NCI-H69 (cell line): ENCODE measurements around the gene NKX6-1.

Experiments
- DNase-seq: peaks from one replicate; lab custom pipeline; 2025; lab: John Stamatoyannopoulos, UW

NKX6-1 gene

DNA sequence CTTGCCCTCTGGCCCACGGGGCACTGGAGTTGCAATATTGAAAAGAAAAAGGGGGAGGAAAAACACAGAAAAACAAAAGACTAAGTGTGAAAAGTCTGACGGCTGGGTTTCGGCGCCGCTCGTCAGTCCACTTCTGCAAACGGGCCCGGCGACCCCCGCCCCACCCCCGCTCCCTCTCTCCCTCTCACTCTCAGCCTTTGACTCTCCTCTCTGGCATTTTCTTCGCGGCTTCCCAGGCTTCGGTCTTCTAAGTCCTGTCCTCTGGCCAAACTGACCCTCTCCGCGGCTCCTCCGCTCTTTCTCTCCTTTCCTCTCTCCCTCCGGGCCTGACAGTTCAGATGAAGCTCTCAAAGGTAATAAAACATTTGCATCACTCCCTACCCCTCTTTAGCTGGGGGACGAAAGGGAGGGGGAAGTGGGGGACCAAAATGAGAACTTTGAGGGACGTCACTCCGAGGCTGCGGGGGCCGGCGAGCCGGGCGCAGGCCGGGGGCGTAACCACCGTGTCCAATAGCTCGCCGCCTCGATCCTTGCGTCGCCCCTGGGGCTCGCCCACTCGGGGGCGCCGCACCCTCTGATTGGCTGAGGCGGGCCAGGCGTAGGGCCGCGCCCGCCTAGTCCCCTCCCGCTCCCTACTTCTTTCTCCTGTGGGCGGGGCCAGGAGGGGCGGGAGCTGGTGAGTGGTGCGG lies at the start of gene NKX6-1:
Gene NKX6-1 (minus strand): TSS at position 358 of the 689 bp plus-strand sequence. CDS start 1,064 bp downstream, outside the sequence.
- peak; percentile 72 for DNase-seq

DNA sequence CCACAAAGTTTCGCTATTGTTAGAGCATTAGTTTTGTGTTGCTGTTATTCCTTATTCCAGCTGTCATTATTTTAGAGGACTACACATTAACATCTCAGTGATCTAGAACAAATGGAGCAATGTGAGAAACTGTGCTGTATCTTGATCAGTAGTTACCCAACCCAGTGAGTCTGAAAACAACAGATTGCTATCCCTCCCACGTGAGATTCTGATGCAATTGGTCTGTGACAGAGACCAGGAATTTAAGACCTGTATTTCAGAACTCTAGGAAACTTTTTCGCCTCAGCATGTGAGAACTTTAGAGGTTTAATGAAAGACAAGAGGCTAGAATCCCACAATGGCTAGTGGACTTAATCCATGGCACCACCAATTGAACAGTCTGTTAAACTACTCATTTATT lies 48.1 kb upstream of the NKX6-1 start:
- no peak for DNase-seq

DNA sequence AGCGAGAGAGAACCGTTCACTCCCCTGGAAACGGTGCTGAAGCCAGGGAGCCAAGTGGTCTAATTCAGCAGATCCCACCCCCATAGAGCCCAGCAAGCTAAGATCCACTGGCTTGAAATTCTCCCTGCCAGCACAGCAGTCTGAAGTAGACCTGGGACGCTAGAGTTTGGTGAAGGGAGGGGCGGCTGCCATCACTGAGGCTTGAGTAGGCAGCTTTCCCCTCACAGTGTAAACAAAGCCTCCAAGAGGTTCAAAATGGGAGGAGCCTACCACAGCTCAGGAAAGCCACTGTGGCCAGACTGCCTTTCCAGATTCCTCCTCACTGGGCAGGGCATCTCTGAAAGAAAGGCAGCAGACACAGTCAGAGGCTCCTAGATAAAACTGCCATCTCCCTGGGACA lies 46.0 kb upstream of the NKX6-1 start:
- DNase-seq = no peak

DNA sequence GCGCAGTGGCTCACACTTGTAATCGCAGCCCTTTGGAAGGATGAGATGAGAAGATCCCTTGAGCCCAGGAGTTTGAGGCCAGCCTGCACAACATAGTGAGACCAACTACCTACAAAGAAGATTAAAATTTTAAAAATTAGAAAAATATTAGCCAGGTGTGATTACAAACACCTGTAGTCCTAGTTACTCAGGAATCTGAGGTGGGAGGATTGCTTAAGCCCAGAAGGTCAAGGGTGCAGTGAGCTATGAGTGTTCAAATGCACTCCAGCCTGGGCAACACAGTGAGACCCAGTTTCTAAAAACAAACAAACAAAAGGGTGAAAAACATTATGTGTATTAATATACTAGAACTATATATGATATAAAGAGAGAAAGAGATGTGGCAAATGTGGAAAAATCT lies 36.8 kb upstream of the NKX6-1 start:
- no peak for DNase-seq

DNA sequence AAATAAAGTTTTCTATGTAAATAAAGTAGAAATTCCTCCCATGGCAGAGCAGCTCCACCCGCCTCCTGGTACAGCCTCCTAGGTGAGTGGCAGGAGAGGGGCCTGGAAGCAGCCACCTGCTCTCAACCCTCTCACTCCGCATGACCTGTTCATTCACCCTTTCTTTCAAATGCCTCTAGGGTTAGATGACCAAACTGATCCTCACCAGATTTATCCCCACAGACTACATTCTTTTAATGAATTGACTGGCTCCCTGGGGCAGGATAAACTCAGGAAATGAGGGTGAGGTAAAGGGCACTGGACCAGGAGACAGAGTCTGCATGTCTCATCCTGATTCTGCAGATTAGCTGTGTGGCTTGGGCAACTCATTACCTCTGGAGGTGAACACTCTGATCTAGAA lies 32.6 kb upstream of the NKX6-1 start:
- DNase-seq = no peak

DNA sequence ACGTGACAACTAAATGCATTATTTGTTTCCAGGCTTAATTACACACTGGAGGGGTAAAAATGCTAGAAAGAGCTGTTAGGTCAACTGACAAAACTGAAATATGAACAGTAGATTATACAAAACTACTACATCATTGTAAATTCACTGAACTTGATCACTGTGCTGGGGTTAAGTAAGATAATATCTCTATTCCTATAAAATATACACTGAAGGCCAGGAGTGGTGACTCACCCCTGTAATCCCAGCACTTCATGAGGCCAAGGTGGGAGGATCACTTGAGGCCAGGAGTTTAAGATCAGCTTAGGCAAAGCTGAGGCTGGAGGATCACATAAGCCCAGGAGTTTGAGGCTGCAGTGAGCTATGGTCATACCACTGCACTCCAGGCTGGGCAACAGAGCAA lies 31.8 kb upstream of the NKX6-1 start:
- no peak for DNase-seq

DNA sequence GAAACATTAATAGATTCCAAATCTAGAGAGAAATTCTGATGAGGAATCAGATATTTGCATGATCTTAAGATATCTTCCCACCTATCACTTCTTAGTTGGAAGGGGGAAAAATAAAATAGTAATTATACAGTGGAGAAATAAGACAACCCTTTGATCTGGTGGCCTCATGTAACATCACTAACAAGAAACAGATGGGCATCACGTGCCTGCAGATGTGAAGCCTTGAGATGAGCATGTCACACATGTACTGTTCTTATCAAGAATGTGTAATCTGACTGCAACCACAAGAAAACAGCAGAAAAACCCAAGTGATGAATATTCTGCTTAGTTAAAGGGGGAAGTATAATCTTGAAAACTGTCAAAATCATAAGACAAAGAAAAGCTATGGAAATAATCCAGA lies 31.4 kb upstream of the NKX6-1 start:
- no peak for DNase-seq

DNA sequence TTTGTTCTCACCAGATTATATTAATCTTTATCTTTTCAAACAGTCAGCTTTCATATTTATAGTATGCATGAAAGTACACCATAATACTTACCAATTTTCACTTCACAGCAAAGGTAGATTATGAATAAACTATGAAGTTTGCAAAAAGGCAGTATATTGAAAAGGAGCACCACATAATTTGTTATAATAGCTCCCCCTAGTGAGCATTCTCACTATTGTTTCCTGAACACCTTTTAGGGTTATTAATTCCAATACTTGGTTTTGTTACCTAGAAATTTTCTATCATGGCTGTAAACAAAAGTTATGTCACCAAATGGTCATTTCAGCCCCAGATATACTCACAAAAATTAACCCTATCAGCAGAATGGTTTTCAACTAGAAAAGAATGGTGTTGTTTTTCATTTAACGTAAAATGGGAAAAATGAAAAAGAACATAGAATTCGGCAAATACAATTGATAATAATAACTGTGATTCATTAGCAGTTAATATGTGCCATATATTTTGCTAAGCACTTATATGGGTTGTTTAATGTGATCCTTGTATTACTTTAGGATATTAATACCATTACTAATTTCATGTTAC lies 30.2 kb upstream of the NKX6-1 start:
- DNase-seq = peak; percentile 28

DNA sequence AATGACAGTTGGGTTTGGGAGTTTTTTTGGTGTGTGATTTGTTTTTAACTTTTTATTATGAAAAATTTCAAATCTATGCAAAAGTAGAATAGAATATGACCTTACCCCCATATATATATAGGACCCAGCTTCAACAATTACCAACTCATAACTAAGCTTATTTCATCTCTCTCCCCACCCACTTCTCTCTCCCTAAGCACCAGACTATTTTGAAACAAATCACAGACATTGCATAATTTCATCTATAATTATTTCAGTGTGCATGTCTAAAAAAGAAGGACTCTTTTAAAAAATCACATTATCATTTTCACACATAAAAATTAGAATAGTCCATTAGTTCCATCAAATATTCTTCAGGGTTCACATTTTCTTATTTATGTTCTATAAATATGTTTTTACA lies 28.3 kb upstream of the NKX6-1 start:
- no peak for DNase-seq

DNA sequence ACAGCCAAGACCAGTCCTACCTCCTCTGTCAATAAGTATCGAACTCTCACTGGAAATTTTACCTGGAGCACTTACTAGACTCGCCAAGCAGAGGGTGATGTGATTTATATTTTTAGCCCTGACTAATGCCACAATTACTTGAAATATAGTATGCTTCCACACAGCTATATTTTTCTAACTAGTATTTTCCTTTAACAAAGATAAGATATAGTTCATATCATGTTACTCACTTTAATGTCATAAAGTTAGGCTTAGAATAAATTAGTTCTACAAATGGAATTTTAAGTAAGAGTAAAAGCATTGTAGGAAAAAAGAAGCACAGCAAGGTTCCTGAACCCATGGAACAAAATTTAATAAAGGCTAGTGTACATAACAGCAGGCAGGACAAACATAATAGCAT lies 16.0 kb upstream of the NKX6-1 start:
- no peak for DNase-seq

DNA sequence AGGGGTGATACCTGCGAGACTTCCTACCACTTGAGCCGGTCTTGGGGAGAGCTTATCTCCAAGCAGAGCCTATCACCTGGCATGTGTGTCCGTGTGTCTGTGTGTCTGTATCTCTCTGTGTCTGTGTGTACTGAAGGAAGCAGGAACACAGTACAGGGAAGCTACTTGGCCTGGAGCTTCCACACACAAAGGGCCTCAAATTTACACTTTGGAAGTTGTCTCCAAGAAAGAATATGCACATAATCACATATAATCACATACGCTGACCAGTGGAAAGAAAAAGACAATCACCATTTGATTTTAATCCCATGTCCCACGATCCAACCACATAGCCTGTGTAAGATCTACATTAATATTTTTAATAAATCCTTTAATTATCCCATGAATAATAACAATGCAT lies 13.2 kb upstream of the NKX6-1 start:
- DNase-seq = no peak

DNA sequence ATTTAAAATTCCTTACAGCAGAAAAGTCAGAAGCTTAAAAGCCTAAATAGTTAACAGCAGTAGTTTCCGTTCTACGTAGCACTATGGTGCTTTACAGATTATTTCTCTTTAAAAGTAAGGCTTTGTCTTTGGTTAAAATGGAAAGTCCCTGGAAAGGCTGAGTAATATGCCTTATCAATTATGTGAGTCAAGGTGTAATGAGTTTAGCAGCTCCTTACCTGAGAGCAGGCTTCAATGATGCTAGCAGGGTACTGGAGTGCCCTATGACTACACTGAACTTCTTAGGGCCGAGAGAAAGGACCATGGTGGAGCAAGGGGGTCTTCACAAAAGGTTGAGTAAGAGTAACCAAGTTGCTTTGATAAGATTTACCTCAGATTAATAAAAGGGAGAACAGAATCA lies 12.6 kb upstream of the NKX6-1 start:
- DNase-seq = no peak

DNA sequence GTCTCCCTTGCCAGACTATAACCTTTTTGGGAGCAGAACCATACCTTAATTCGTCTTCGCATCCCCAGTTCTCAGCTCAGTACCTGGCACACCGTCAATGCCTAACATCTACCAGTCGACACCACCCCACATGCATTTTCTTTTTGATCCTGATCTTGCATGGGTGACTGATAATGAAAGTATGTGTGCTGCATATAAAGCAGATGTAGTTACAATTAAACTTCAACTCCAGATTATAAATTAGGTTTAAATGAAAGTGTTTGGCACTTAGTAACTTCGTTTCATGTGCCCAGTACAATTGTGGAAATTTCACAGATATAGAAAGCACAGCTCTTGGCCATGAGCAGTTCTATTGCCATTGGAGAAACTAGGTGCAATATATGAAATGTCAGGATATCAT lies 8.8 kb upstream of the NKX6-1 start:
- no peak for DNase-seq

DNA sequence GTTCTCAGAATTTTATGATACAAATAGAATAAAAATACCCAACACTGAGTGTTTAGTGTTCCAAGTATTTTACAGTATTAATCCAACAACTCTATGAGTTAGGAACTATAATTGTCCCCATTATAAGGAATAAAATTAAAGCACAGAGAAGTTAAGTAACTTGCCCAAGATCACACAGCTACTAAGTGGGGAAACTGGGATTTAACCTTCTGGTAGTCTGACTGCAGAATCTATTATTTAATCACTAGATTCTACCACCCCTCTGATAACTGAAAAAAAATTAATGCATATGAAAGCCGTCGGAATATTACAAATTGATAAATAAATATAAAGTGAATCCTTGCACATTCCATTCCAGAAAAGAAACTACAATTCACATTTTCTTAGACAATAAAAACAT lies 5.7 kb upstream of the NKX6-1 start:
- no peak for DNase-seq

DNA sequence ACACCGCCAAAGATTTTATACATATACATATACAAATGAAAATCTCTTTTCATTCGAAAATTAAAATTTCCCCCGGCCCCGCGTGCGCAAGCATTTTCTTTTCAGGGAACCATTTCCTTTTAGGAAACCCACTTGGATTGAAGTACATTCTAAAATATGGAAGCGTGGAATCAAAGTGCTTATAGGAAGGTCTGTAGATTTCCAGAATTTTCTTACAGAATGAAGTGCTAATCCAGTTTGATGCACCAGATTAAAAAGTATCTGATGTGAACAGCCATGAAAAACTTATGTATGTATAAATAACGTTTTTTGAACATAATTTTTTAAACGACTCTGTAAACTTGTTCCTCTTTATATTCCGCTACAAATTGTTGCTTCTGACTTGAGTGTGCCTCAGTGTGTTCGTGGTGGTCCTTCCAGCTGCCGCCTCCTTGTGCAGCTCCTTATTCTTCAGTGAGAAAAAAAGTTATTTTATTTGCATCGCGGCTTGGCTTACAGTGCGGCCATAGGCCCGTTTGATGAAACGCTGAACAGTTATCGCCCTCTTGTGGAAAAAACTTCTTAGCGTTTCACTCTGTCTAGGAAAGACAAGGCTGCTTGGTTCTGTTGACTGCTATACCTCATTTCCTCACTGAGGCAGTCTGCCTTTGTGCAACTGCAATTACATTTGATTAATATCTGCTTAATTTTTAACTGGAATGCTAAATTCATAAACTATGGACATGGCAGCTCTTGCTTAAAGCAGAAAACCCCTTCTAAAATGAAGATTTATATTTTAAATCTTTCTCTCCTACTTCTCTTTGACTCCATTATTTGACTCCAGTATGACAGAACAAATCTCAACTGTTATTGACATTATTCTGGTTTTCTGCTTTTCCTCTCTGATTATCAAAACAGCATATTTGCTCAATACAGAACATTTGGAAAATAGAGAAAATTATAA lies 4.7 kb upstream of the NKX6-1 start:
- peak; percentile 61 for DNase-seq

DNA sequence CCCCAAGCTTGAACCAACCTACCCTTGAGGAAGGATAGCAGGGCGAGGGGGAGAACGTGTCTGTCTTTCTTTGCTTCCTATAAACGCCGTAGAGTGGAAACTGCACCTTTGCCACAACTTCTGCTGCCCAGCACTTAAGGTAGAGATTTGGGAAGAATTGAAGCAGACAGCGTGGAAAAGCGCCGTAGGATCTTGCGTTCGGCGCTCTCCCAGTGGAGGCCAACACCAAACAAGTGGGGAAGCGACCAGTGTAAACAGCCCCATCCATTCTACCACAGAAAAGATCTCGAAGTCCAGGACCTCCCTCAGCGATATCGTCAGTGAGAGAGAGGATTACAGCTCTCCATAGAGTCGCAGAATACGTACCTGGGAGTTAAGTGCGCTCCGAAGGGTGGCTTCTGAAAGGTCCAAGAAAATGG lies 3.9 kb upstream of the NKX6-1 start:
- no peak for DNase-seq

DNA sequence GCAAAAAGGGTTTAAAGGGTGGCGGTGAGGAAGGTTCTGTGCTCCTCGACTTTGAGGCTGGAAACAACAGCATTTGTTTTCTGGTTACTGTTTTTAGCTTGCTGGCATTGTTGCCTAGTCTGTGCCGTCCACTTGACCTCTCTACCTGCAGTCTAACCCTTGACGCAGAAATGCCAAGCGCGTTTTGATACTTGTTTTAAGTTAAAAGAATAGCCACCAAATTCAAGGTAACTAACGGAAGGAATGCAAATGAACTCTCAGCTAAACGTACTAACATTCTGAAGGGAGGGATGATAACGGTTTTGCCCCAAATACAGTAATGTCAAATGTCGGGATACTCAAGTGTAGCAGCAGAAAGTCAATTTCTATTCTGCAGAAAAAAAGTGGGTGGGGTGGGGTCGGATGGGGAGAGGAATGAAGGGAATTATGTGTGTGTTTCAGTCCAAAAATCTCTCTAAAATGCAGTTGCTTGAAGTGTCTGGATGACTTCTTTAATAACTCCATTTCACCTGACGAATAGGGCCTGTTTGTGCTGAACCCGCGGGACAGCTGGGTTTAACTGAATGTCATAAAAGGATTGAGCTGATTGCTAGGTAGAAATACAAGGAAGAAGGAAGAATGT lies 3.4 kb upstream of the NKX6-1 start:
- DNase-seq = no peak

DNA sequence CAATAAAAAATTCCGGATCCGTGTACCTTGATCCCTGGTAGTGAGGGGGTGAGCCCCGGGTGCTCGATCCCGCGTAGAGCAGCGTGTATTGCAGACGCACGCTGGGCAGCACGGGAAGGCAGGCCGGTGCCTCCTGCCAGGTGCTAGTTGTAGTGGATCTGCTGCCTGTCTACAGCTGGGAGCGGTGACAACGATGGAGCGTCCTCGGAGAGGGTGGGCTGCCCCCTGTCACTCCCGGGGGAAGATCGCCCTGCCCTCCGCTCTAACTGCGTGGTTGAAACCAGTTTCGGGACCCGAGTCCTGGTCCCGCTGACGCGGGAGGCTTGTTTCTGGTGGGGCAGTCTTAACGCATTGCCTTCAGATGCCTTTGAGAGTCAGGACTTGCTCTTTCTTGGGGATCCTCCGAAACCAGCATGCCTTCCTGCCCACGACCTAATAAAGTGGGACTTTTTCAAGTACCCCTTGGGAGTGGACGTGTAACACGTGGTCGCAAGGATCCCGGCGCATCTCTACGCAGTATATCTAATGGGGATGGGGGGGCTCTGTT lies 2.7 kb upstream of the NKX6-1 start:
- no peak for DNase-seq

DNA sequence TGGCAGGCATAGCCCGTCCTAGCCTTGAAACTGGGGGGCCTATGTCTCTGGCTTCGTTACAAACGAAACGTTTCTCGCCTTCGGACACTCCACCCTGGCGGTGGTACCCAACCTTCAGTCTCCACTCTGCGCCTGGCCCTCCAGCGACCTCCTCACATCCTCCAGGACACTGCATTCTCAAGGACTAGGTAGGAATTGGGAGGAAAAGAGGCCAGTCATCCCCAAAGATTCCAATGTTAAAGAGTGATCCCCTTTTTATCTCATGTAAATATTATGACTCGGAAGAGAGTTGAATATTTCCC lies 2.1 kb upstream of the NKX6-1 start:
- no peak for DNase-seq

DNA sequence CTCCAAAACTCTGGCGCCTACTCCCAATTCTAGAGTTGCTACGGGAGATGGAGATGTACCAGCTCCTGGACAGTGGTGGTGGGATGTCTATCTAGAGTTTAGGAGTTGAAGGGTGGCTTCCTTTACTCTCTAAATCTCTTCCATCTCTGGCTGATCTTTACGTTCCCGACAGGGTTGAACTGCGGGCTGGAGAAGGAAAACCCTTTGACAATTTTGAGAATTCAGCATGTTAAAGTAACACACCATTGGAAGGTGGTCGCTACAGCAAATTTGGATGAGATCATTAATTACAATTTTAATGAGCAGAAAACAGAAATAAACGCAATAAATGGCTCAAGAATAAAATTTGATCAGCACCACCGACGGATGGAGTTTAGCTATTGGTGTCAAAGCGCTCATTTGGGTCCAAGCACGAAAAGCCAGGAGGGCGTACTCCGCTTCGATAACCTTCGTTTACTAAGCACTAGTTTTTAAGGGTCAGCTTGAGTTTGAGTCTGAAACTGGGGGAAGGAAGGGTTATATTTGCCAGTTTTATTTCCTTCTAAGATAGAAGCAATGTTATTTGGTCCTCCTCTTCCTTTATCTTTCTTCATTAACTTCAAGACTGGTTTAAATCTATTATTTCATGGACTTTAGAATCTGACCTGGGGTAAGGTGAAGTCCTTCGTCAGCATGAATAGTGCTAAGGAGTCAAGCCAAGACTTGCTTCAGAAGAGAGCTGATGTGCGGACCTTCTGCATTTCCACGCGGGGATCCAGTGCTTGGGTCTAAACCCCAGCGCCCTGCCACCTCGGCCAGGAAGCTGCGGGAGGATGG lies 1.5 kb upstream of the NKX6-1 start:
- DNase-seq = no peak

DNA sequence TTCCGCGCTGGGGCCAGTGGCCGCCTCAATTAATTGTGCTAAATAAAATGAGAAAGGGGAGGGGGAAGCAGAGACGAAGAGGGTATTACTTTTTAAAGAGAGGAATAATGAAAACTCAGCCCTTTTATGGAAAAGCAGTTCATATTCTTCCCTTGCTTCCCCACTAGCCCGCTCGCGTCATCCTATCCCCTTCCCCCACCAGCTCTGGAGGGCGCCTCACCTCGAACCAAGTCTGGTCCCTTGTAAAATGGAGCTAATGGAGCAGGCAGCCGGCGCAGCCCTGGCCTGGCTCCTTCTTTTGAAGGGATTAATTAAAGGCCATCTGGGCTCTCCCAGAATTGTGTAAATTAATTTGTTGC lies 511 bp upstream of the NKX6-1 start:
- no peak for DNase-seq
